Measurements from ENCODE around the gene SEC14L6. TPM values are rescaled to one million over a fixed set of nuclear protein-coding genes. Genes with fewer than 3 reads are reported as not detected.

SEC14L6 gene
- total RNA-seq, 2 experiments from 2014 or later: not detected

Other genes starting within 250 kb of the SEC14L6 start
- gene TBC1D10A, start 219.8 kb downstream of the SEC14L6 start, total RNA-seq: 10 to 100 TPM; 45.5 to 47.6 TPM
- gene SF3A1, start 189.8 kb downstream of the SEC14L6 start, total RNA-seq: 100 to 1,000 TPM; 247 to 279 TPM
- gene CCDC157, start 189.7 kb downstream of the SEC14L6 start, total RNA-seq: 1 to 10 TPM; 3.5 to 4.3 TPM
- 1 to 10 TPM; 9.8 to 9.9 TPM for gene RNF215, start 159.3 kb downstream of the SEC14L6 start, total RNA-seq
- gene SEC14L2, start 149.7 kb downstream of the SEC14L6 start, total RNA-seq: 10 to 100 TPM in 1 of 2 experiments, 1 to 10 TPM in 1; 7.6 to 10.5 TPM
- gene MTFP1, start 121.0 kb downstream of the SEC14L6 start, total RNA-seq: 10 to 100 TPM; 34.5 to 40.0 TPM
- gene SEC14L3, start 74.7 kb downstream of the SEC14L6 start, total RNA-seq: not detected
- gene SEC14L4, start 41.0 kb downstream of the SEC14L6 start, total RNA-seq: not detected
- not detected for gene GAL3ST1, start 27.9 kb upstream of the SEC14L6 start, total RNA-seq
- 10 to 100 TPM; 58.5 to 62.7 TPM for gene PES1, start 45.2 kb upstream of the SEC14L6 start, total RNA-seq
- under 1 TPM; 0.32 to 0.54 TPM for gene TCN2, start 60.4 kb upstream of the SEC14L6 start, total RNA-seq
- gene SLC35E4, start 89.0 kb upstream of the SEC14L6 start, total RNA-seq: 1 to 10 TPM; 1.8 to 2.5 TPM
- gene DUSP18, start 121.1 kb upstream of the SEC14L6 start, total RNA-seq: 10 to 100 TPM in 1 of 2 experiments, 1 to 10 TPM in 1; 9.8 to 12.2 TPM
- gene OSBP2, start 148.1 kb upstream of the SEC14L6 start, total RNA-seq: 1 to 10 TPM; 1.1 TPM